Left forelimb (tissue), 1 donor: ENCODE measurements around the gene SRGAP1.
"Not testable (repeated sequence)": the region's sequence is repeated elsewhere in the genome, so short reads cannot be mapped to it uniquely, and the experiment has no call there.

ENCODE experiments used
- DNase-seq: peaks from one replicate; pipeline ENCODE4 v3.0.0-alpha.2; 2018; ENCODE audit warnings: low spot score

The SRGAP1 gene

DNA sequence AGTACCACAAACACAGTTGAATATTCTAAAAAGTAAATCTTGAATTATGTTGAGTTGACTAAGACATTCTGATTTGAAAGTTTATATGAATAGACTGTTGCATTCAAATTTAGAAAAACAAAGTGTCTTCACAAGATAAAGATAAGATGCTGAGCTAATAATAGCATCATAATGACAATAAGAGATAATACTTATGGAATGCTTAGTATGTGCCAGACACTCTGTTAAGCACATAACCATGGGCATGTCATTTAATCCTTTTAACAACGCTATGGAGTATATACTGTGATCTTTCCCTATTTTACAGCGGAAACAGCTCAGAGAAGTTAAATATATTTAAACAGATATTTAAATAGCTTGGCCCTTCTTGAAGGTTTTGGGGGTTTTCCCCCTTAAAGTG is 163.4 kb downstream of the SRGAP1 start:
- no peak for DNase-seq

- no peak for DNase-seq
Measured at GRCh38 chr12:64008596-64008995, 164.1 kb downstream of the SRGAP1 start.

GRCh38 chr12:64009321-64010068 is 165.0 kb downstream of the SRGAP1 start:
- DNase-seq = no peak

- DNase-seq = no peak
Measured at GRCh38 chr12:64010069-64010686, 165.7 kb downstream of the SRGAP1 start.

- DNase-seq = no peak
Measured at GRCh38 chr12:64016521-64016920, 172.0 kb downstream of the SRGAP1 start.

DNA sequence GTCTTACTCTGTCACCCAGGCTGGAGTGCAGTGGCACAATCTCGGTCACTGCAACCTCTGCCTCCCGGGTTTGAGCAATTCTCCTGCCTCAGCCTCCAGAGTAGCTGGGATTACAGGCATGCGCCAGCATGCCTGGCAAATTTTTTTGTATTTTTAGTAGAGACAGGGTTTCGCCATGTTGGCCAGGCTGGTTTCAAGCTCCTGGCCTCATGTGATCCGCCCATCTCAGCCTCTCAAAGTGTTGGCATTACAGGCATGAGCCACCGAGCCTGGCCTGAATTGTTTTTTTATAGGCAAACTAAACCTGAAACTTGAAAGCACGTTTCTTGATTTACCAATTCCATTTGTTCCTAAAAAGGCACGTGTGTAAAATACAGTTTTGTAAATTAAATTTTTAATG is 173.6 kb downstream of the SRGAP1 start:
- not testable (repeated sequence) for DNase-seq

DNA sequence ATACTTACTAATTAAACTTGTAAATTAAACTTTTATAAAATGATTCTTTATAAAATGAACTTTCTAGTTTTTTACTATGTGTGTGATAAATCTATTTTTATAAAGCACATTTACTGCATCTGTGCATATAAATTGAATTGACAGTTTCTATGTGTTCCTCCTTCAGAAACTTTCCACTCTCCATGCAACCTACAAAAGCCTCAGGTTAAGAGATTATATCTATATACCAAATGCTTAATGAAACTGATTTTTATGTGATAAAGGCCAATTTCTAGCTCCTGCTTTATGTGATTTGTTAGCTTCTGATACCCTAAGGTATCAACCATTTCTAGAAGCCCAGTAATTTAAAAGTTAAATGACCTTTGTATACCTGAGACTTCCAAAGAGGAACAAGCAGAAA is 174.0 kb downstream of the SRGAP1 start:
- DNase-seq = no peak

DNA sequence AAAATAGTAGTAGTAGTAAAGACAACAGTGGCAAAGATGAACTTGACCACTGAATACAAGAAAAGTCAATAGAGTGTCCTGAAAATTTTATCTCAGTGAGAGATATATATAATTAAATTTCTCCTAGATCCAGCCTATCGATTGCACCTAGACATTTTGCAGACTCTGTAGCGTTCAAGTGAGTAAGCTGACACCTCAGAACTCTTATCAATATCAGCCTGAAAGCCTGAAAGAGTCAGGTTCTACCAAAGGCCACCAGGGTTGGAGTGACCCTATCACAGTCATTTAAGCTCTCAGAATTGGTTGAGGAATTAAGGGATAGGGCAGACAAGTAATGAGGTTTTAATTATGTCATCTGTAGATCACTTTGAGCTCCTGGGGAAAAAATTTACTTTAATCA is 174.6 kb downstream of the SRGAP1 start:
- no peak for DNase-seq

GRCh38 chr12:64019654-64020053 is 175.2 kb downstream of the SRGAP1 start:
- no peak for DNase-seq

GRCh38 chr12:64025174-64025958 is 180.9 kb downstream of the SRGAP1 start:
- no peak for DNase-seq

DNA sequence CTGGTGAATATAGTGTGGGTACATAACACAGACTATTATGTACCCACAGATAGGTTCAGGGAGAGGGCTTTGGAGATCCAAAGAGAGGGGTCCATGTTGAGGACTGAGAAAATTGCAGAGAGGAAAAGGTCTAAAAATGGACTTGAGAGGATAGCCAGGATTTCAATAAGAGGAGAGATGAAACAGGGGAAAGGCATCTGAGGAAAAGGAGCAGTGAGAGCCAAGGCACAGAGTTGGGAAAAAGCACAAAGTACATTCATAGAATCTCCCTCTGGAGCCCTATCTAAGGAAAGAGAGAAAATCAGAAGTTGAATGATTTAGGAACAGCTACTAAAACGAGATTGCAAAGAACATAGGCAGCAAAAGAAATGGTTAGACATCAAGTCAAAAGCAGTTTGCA is 182.8 kb downstream of the SRGAP1 start:
- no peak for DNase-seq

GRCh38 chr12:64028541-64028940 is 184.0 kb downstream of the SRGAP1 start:
- no peak for DNase-seq

- DNase-seq = no peak
Measured at GRCh38 chr12:64029013-64029857, 184.7 kb downstream of the SRGAP1 start.

- DNase-seq = no peak
Measured at GRCh38 chr12:64030155-64030554, 185.7 kb downstream of the SRGAP1 start.

DNA sequence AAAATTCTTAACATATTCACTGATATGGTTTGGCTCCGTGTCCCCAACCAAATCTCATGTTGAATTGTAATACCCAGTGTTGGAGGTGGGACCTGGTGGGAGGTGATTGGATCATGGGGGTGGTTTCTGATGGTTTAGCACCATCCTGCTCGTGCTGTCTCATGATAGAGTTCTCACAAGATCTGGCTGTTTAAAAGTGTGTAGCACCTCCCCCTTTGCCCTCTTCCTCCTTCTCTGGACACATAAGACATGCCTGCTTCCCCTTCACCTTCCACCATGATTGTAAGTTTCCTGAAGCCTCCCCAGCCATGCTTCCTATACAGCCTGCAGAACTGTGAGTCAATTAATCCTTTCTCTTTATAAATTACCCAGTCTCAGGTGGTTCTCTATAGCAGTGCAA is 189.6 kb downstream of the SRGAP1 start:
- not testable (repeated sequence) for DNase-seq

GRCh38 chr12:64034901-64035576 is 190.5 kb downstream of the SRGAP1 start:
- no peak for DNase-seq

DNA sequence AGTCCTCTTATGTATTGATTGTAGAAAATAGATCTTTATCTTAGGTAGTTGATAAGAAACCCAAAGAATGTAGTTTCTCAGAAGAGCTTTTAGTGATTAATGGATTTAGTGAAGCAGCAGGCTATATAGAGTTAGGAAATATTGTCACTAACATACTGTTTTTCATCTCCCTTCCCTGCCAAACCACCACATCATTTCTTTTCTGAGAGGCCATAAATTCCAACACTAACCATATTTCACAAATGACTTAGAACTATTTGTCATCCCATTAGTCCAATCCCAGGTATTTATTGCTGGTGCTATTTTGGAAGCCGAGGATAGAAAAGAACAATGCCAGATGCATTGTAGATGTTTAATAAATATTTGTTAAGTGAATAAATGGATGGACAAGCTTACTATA is 191.9 kb downstream of the SRGAP1 start:
- DNase-seq = no peak

- no peak for DNase-seq
Measured at GRCh38 chr12:64039281-64039871, 194.9 kb downstream of the SRGAP1 start.

GRCh38 chr12:64042911-64043310 is 198.4 kb downstream of the SRGAP1 start:
- no peak for DNase-seq

- no peak for DNase-seq
Measured at GRCh38 chr12:64044191-64044590, 199.7 kb downstream of the SRGAP1 start.

DNA sequence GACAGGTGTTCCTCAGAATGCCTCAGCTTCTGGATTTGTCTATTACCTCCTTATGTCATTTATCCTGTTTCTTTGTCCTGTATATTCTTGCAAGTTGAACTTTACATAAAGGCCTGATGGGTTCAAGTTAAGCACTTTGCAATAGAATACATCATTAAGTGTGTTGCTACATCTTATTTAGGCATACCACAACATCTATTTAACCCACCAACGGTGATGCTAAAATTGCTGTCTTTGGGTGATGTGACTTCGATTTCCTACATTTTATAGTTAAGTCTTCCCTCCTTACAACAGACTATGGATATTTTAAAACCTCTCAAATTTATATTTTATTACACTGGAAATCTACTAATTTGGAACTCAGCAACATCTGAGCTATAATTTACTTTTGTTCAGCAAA is 206.6 kb downstream of the SRGAP1 start:
- DNase-seq = no peak
